Neural crest cell (in vitro differentiated cells): Measurements from ENCODE around the gene SESTD1. TPM values are rescaled to one million over a fixed set of nuclear protein-coding genes. Genes with fewer than 3 reads are reported as not detected.
"Not testable (repeated sequence)": the region's sequence is repeated elsewhere in the genome, so short reads cannot be mapped to it uniquely, and the experiment has no call there.

Source experiments
- DNase-seq: peaks from one replicate; pipeline ENCODE4 v3.0.0; 2021; ENCODE audit warnings: low read depth, mixed read lengths, low spot score
- H3K27ac Mint-ChIP-seq: one replicate; pipeline ENCODE4 v1.8.0; 2021; ENCODE audit warnings: mild to moderate bottlenecking, mixed read lengths; ENCODE audit not compliant: unreplicated experiment
- H3K27me3 Mint-ChIP-seq: 2 replicates; pipeline ENCODE4 v1.8.0; 2021; ENCODE audit warnings: low read depth, mild to moderate bottlenecking, mixed read lengths
- H3K36me3 Mint-ChIP-seq: 2 replicates; pipeline ENCODE4 v1.8.0; 2021; ENCODE audit warnings: low read depth, mild to moderate bottlenecking, mixed read lengths
- H3K4me1 Mint-ChIP-seq: 2 replicates; pipeline ENCODE4 v1.8.0; 2021; ENCODE audit warnings: mixed read lengths
- H3K4me3 Mint-ChIP-seq: one replicate; pipeline ENCODE4 v1.8.0; 2021; ENCODE audit warnings: mild to moderate bottlenecking, mixed read lengths
- H3K9me3 Mint-ChIP-seq: 2 replicates; pipeline ENCODE4 v1.8.0; 2021; ENCODE audit warnings: mixed read lengths
- CTCF ChIP-seq: fragments of 200-600 bp; sonication (generic); conservative IDR thresholded peaks from 2 replicates; pipeline ENCODE4 v1.5.0; 2021; ENCODE audit warnings: antibody characterized with exemption, mild to moderate bottlenecking
- total RNA-seq: library from RNA; stranded (reverse); gene quantifications from 2 replicates; pipeline ENCODE4 v1.2.1, GENCODE V29; 2021

Gene SESTD1
- total RNA-seq, 1 donor from 2014 or later = 99.7 TPM

- Mint-ChIP-seq H3K4me3 (no peak overlapping the region), H3K9me3 (no peaks in the 10 kb centered on the region), H3K36me3 (peaks cover 2% of the 10 kb centered on the region), H3K27me3 (no peaks in the 10 kb centered on the region), H3K4me1 (peaks cover 39% of the 10 kb centered on the region), H3K27ac (no peak overlapping the region)
- TF ChIP-seq CTCF = no peak
- no peak for DNase-seq
Measured at GRCh38 chr2:179226203-179226960, 38.2 kb downstream of the SESTD1 start.

DNA sequence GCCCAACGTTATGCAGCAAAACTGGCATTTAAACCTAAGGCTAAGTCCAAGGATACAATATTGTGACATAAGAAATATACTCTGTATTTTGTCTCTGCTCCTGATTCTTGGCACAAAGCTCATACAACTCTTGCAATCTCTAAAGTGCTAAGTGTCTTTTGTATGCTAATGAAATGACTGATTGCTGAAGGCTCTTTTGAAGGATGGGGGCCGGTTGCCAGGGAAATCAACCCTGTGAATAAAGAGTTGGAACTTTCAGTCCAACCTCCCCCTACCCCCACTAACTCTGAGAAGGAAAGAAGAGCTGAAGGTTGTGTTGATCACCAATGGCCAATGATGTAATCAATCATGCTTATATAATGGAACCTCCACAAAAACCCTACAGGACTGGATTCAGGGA lies 40.3 kb downstream of the SESTD1 start:
- TF ChIP-seq CTCF = no peak
- DNase-seq = no peak

GRCh38 chr2:179222076-179222475 lies 42.6 kb downstream of the SESTD1 start:
- Mint-ChIP-seq H3K4me1 (peaks cover 35% of the 10 kb centered on the region), H3K4me3 (no peak overlapping the region), H3K27me3 (no peaks in the 10 kb centered on the region), H3K27ac (no peak overlapping the region), H3K36me3 (peaks cover 7% of the 10 kb centered on the region), H3K9me3 (peaks cover 3% of the 10 kb centered on the region)
- TF ChIP-seq CTCF = no peak
- no peak for DNase-seq

More for the DNA sequence above, 40.3 kb downstream of the SESTD1 start:
- H3K9me3 Mint-ChIP-seq = no peaks in the 10 kb centered on the region
- no peak overlapping the region for H3K27ac Mint-ChIP-seq
- peaks cover 39% of the 10 kb centered on the region for H3K4me1 Mint-ChIP-seq
- H3K36me3 Mint-ChIP-seq = peaks cover 2% of the 10 kb centered on the region
- no peaks in the 10 kb centered on the region for H3K27me3 Mint-ChIP-seq
- H3K4me3 Mint-ChIP-seq = peak overlapping the region; percentile 20

DNA sequence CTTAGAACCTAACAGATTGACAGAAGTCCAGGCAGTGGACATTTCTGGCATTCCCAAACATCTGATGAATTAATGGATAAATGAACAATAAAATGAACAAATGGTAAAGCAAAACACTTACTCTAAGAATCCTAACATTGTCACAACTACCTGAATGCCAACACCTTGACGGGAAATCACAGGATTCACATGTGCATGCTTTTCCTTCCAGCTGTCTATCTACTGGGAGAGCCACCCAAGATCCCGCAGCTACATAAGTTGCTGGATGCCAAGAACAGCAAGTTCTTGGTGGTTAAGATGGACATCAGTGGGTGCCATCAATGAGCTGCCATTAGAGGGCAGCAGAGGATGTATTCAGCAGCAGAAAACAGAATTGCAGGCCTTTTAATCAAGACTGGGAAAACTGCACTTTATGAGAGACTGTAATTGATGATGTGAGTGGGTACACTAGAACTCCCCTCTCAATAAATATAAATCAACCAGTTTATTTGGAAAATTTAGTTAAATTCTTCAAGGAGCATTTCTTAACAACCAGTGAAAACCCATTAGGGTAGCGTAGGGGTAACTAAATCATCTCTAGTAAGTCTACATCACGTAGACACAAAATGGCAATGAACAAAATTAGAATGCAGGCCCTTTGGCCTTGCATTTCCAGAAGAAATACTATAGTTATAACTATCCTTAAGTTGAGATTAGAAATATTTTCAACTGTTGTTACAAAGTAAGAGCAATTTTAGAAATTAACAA lies 45.6 kb downstream of the SESTD1 start:
- peak; percentile 49 for DNase-seq
- H3K36me3 Mint-ChIP-seq = peaks cover 19% of the 10 kb centered on the region
- peaks cover 6% of the 10 kb centered on the region for H3K9me3 Mint-ChIP-seq
- no peak overlapping the region for H3K4me3 Mint-ChIP-seq
- H3K4me1 Mint-ChIP-seq = peaks cover 10% of the 10 kb centered on the region
- H3K27me3 Mint-ChIP-seq = no peaks in the 10 kb centered on the region
- TF ChIP-seq CTCF = peak; percentile 87
- H3K27ac Mint-ChIP-seq = no peak overlapping the region

- DNase-seq, H3K27me3 Mint-ChIP-seq, H3K4me1 Mint-ChIP-seq, H3K27ac Mint-ChIP-seq, H3K4me3 Mint-ChIP-seq: not testable (repeated sequence)
- H3K36me3 Mint-ChIP-seq = peaks cover 32% of the 10 kb centered on the region
- peaks cover 14% of the 10 kb centered on the region for H3K9me3 Mint-ChIP-seq
Measured at GRCh38 chr2:179214671-179215070, 50.0 kb downstream of the SESTD1 start.

DNA sequence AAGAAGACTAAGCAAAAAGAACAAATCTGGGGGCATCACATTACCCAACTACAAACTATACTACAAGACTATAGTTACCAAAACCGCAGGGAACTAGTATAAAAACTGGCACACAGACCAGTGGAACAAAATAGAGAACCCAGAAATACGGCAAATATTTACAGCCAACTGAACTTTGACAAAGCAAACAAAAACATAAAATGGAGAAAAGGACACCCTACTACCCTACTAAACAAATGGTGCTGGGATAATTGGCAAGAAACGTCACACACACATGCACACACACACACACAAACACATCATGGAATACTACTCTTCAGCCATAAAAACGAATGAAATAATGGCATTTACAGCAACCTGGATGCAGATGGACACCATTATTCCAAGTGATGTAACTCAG lies 53.3 kb downstream of the SESTD1 start:
- Mint-ChIP-seq H3K27me3 (no peaks in the 10 kb centered on the region), H3K4me3 (no peak overlapping the region), H3K36me3 (peaks cover 36% of the 10 kb centered on the region), H3K9me3 (peaks cover 17% of the 10 kb centered on the region), H3K4me1 (no peaks in the 10 kb centered on the region), H3K27ac (no peak overlapping the region)
- DNase-seq = no peak
- TF ChIP-seq CTCF = no peak

DNA sequence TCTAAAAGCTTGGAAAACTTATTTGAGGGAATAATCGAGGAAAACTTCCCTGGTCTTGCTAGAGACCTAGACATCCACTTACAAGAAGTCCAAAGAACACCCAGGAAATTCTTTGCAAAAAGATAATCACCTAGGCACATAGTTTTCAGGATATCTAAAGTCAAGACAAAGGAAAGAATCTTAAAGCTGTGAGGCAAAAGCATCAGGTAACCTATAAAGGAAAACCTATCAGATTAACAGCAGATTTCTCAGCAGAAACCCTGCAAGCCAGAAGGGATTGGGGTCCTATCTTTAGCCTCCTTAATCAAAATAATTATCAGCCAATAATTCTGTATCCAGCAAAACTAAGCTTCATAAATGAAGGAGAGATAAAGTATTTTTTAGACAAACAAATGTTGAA lies 56.4 kb downstream of the SESTD1 start:
- not testable (repeated sequence) for H3K27ac Mint-ChIP-seq, H3K4me3 Mint-ChIP-seq, H3K4me1 Mint-ChIP-seq, H3K27me3 Mint-ChIP-seq, DNase-seq
- Mint-ChIP-seq H3K9me3 (peaks cover 13% of the 10 kb centered on the region), H3K36me3 (peaks cover 25% of the 10 kb centered on the region)
